Measurements from ENCODE around the gene PNLDC1. TPM values are rescaled to one million over a fixed set of nuclear protein-coding genes. Genes with fewer than 3 reads are reported as not detected.

PNLDC1 gene
- polyA plus RNA-seq, 1 donor from 2014 or later = not detected

- no peaks in the 10 kb centered on the region for H3K9me2 ChIP-seq (ENCODE audit: insufficient read depth, low read length)
- H2AFZ ChIP-seq (ENCODE audit: low read depth, low read length) = peak within 1 kb of the TSS; percentile 87
- peak within 1 kb of the TSS; percentile 98 for H3K4me3 ChIP-seq (ENCODE audit: low read length)
- H4K20me1 ChIP-seq (ENCODE audit: insufficient read depth) = no peaks in the 10 kb centered on the region
- peak within 1 kb of the TSS; percentile 86 for H3K27ac ChIP-seq (ENCODE audit: low read length)
- H3K27me3 ChIP-seq (ENCODE audit: insufficient read depth, low read depth, low read length) = no peaks in the 10 kb centered on the region
- H3F3A ChIP-seq (ENCODE audit: insufficient read depth, low read length, poor library complexity, severe bottlenecking) = no peaks in the 10 kb centered on the region
- TF ChIP-seq TAF1 (IDR thresholded peaks at IDR 0.05; ENCODE audit: low read depth) (peak; percentile 77), MXI1 (conservative IDR thresholded peaks at IDR 0.05; ENCODE audit: poor library complexity, severe bottlenecking) (no peak), SMC3 (conservative IDR thresholded peaks at IDR 0.05; ENCODE audit: poor library complexity) (no peak), CTCF (IDR thresholded peaks at IDR 0.05; ENCODE audit: poor library complexity, severe bottlenecking) (no peak), EZH2 (IDR thresholded peaks at IDR 0.05; ENCODE audit: borderline replicate concordance, insufficient read depth, low read length, poor library complexity, severe bottlenecking) (no peak), REST (IDR thresholded peaks at IDR 0.05; ENCODE audit: borderline replicate concordance) (peak; percentile 92), RAD21 (conservative IDR thresholded peaks at IDR 0.05) (peak; percentile 9), EP300 (conservative IDR thresholded peaks at IDR 0.05; ENCODE audit: poor library complexity, severe bottlenecking) (peak; percentile 43), POLR2AphosphoS5 (IDR thresholded peaks at IDR 0.05) (peak; percentile 96)
- H3K9ac ChIP-seq (ENCODE audit: low read length) = peak within 1 kb of the TSS; percentile 93
- no peaks in the 10 kb centered on the region for H3K9me3 ChIP-seq (ENCODE audit: low read length)
- H3K36me3 ChIP-seq (ENCODE audit: insufficient read depth, low read length) = no peaks in the 10 kb centered on the region
- peak within 1 kb of the TSS; percentile 86 for H3K4me2 ChIP-seq (ENCODE audit: low read length)
- peaks cover 62% of the 10 kb centered on the region for H3K79me2 ChIP-seq (replicated peaks; ENCODE audit: insufficient read depth, low read length)
Observed at GRCh38 chr6:159789377-159790148, 10.5 kb upstream of the PNLDC1 start, which contains the start of gene TCP1. Gene TCP1, minus strand, starts transcription at chr6:159789602. Its CDS starts 134 bp downstream, at chr6:159789468.

- Histone ChIP-seq H3K9ac (ENCODE audit: low read length) (peak within 1 kb of the TSS; percentile 93), H3F3A (ENCODE audit: insufficient read depth, low read length, poor library complexity, severe bottlenecking) (no peaks in the 10 kb centered on the region), H4K20me1 (ENCODE audit: insufficient read depth) (no peaks in the 10 kb centered on the region), H3K4me2 (ENCODE audit: low read length) (peak within 1 kb of the TSS; percentile 82), H3K4me3 (ENCODE audit: low read length) (peak within 1 kb of the TSS; percentile 98), H3K79me2 (replicated peaks; ENCODE audit: insufficient read depth, low read length) (peaks cover 57% of the 10 kb centered on the region), H2AFZ (ENCODE audit: low read depth, low read length) (peak within 1 kb of the TSS; percentile 87), H3K9me3 (ENCODE audit: low read length) (no peaks in the 10 kb centered on the region), H3K27ac (ENCODE audit: low read length) (peak within 1 kb of the TSS; percentile 86), H3K36me3 (ENCODE audit: insufficient read depth, low read length) (no peaks in the 10 kb centered on the region), H3K27me3 (ENCODE audit: insufficient read depth, low read depth, low read length) (no peaks in the 10 kb centered on the region), H3K9me2 (ENCODE audit: insufficient read depth, low read length) (no peaks in the 10 kb centered on the region)
- TF ChIP-seq CTCF (IDR thresholded peaks at IDR 0.05; ENCODE audit: poor library complexity, severe bottlenecking) (no peak), EP300 (conservative IDR thresholded peaks at IDR 0.05; ENCODE audit: poor library complexity, severe bottlenecking) (no peak), REST (IDR thresholded peaks at IDR 0.05; ENCODE audit: borderline replicate concordance) (no peak), MXI1 (conservative IDR thresholded peaks at IDR 0.05; ENCODE audit: poor library complexity, severe bottlenecking) (peak; percentile 92), SMC3 (conservative IDR thresholded peaks at IDR 0.05; ENCODE audit: poor library complexity) (peak; percentile 36), POLR2AphosphoS5 (IDR thresholded peaks at IDR 0.05) (peak; percentile 40), RAD21 (conservative IDR thresholded peaks at IDR 0.05) (no peak)
Observed at GRCh38 chr6:159790149-159790955, 9.7 kb upstream of the PNLDC1 start, which contains the start of gene MRPL18. Gene MRPL18, plus strand, starts transcription at chr6:159790467. Its CDS starts 121 bp downstream, at chr6:159790588.

Measured in neural cell (in vitro differentiated cells).